Effector CD8-positive, alpha-beta T cell (primary cell): ENCODE results near the gene GGT6.

ENCODE experiments used
- DNase-seq: peaks from one replicate; lab custom pipeline; 2025; lab: John Stamatoyannopoulos, UW

Gene GGT6

DNA sequence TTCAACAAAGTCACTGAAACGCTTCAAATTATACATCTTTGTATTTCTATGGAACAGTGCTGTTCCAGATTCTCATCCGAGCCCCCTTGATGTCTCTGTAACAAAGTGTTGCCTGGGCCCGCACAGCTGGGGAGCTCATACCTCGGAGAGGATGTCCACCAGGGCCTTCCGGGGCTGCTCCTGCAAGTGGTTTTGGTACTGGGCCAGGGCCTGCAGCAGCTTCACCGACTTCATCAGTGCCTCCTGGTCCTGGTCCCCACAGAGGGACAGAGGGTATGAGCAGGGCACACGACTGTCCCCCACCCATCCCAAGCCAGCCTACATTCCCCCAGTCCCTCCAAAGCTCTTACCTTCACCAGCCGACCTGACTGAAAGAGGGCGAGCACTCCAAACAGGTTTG is 6.7 kb downstream of the GGT6 start:
- DNase-seq = no peak

DNA sequence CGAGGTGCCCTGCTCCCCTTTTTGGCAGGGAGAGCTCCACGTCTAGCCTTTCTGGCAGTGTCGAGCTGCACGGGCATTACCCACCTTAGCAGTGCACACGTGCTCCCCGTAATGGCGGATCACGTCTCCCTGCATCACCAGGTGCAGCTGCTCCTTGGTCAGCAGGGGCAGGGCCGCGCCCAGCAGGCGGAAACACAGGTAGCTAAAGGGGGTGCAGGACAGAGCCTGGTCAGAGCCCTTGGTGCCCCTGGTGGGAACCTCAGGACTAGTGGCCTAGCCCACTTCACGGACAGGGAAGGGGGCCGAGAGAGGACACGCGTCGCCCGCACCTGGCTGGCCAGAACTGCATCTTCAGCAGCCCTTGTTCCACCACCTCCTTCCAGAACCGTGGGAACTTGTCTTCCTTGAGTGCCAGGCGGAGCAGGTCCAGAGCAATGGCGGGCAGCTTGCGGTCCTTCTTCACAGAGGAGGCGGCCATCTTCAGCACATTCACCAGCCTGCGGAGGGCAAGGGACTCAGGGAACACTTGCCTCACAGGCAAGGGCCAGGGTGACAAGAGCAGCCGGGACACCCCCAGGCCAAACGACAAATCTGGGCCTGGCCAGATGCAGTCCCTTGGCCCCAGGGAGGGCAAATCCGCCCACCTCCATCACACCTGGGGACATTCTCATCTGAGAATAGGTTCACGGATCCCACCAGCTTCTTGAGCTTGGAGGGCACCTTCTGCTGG is 8.4 kb downstream of the GGT6 start:
- no peak for DNase-seq

DNA sequence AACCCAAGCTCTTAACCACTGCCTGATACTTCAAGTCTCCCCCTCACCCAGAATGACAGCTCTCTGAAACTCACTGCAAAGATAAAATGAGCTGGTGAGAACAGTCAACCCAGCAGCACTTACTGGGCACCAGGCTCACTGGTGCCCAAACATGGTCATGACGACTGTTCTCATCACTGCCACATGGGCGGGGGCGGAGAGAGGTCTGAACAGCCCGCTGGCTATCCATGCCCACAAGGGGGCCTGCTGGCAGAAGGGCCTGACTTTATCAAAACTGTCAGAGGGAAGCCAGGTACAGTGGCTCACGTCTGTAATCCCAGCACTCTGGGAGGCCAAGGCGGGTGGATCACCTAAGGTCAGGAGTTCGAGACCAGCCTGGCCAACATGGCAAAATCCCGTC is 9.2 kb downstream of the GGT6 start:
- DNase-seq = no peak

DNA sequence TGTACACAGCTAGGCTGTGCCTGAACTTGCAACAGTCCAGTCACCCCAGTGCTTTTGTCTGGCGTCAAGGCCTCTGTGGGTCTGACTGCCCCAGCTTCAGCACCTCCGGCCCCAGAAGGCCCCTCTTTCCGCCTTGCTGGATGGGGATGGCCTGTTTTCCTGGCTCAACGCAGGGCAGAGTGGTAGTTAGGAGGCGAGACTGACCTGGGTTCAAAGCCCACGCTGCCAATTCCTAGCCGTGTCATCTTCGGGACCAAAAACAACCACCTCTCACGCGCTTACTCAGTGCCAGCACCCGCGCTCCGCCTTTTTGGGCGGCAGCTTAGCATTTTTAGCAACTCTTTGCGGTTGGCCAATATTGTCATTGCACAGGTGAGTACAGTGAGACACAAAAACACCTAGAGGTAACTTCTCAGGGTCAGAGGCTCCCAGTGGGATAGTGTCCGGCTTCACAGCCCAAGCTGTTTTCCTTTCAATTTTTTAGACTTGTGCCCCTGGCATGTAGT is 9.8 kb downstream of the GGT6 start:
- no peak for DNase-seq

DNA sequence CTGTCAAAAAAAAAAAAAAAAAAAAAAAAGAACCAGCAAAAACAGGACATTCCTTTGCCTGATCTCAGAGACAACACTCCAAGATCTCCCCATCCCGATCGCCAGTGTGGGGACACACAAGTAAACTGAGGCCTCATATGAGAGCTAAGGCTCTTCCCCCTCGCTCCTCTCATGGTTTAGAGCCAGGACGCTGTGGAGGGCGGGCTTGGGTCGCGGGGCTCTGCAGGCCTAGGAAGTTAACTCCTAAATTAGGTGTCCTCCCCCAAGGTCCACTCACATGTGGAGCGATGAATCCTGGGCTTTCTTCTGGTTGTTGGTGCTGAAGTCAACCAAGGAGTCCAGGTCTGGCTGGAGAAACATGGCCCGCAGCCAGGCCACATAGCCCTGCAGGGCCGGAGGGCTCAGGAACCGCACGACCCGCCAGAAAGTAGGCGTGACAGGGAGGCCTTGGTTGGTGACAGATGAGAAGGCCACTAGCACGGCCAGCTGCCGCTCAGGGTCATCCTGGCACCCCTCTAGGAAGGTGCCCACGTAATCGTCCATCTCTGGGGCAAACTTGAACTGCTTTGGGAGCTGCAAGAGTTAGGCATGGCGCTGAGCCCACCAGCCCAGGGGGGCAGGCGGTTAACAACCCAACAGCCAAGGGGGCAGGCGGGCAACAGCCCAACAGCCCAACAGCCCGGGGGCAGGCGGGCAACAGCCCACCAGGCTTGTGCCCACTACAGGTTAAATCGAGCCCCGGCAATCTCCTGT is 10.4 kb downstream of the GGT6 start:
- DNase-seq = no peak

DNA sequence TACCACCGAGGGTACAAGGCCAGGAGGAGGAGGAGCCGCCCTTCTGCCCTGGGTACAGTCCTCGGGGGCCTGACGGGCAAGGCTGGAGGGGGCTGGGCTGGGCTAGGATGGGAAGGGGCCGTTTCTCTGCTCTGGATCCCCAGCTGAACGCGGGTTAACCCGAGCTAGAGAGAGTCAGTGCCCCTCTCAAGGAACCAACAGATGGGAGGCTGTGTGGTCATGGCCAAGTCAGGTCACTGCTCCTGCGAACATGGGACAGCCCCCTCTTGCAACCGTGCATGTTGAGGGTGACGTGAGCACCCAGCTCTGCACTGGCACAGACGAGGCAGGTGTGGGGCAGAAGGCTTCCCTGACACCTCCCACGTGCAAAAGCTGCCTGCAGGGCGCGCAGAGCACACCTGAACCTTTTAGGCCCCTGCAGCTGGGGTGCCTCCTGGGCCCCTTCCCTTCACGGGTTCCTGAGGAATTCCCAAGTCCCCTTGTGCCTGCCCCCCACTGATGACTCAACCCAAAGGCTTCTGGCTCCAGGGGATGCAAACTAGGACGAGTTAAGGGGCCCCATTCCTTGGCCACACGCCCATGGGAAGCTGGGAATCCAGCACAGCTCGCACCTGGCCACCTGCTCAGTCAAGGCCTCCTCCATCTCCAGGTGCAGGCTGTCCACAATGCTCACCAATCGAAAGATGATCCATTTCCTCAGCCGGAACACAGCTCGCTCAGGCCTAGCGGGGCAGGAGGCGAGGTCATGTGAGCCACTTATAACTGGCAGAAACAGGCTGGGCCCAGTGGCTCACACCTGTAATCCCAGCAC is 11.5 kb downstream of the GGT6 start:
- DNase-seq = no peak

DNA sequence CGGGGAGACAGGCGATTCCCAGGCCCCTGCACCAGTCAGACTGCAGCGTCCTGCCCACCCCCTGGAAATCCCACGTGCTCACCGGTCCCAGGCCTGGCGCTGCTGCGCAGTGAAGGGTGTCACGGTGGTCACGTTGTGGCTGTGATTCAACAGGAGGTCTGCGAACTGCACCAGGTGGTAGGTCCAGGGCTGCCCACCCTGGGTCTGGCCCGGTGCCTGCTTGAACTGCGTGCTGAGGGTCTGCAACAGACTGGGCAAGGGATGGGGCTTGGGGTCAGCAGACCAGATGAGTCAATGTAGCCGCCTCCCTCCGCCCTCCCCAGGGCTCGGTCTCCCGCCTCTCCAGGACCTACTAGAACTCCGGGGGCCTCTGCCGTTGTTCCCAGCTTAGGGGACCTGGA is 12.3 kb downstream of the GGT6 start:
- no peak for DNase-seq

DNA sequence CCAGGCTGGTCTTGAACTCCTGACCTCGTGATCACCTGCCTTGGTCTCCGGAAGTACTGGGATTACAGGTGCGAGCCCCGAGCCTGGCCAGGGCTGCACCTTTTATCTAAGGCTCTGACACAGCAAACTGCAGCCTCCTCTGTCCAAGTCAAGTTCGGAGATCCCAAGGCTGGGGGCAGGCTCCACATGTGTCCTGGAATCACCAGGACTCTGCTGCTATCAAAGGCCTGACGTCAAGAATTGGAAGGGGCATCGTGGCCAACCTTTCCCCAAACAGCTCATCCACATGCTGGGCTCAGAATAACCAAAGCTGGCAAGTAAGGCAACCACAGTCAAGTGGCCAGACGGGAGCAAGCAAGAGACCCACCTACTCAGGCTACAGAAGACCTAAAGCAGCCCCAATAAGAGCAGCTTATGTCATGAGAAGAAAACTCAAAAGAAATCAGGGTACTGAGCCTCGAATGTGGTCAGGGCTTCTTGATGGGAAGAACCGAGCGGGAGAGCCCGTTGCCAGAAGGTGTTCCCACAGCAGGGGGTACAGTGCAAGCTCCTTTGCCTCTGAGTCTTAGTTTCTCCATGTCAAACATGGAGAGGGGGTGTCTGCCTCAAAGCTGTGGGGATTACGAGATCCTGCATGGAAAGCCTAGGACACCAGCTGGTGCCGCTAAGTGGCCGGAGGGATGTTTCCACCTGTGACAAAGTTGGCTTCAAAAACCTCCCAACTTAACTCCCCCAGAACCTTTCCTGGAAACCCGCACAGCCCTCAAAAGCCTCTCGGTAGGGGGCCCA is 13.1 kb downstream of the GGT6 start:
- no peak for DNase-seq

DNA sequence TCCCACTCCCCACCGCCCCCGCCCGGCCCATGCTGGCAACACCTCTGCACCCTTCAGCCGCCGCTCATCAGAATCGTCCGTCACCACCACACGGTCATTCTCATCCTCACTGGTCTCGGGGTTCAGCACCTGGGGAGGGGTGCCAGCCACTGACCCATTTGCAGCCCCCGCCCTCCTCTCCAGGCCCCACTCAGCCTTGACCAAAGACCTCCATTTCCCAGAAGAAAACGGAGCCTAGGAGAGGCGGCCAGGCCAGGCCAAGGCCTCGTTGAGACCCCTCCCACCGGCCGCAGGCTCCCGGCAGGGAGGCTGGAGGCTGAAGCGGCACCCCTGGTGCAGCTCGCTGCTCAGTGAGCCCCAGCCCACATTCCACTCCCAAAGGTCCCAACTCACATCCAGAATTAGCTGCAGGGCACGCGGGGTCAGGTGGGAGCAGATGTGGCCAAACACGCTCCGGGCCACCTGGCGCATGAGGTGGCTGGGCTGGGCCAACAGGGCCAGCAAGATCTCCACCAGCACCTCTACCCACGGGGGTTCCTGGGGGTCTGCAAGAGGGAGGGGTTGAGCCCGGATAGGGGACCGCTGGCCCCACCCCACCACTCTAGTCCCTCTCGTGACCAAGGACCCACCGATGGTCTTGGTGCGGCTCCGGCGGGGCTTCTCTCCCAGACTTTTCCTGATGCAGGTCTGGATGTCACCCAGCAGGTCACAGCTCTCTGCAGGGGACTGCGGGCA is 15.0 kb downstream of the GGT6 start:
- DNase-seq = no peak

DNA sequence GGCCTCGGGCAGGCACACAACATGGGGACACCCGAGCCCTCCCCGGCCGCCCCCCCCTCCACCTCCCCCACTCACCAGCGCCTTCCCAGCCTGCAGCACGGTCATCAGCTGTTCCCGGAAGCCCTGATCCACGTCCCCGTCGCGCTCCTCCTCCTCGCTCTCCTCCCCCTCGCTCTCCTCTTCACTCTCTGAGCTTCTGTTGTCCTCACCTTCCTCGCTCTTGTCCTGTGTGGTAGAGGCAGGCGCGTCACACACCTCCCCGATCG is 15.5 kb downstream of the GGT6 start:
- no peak for DNase-seq

DNA sequence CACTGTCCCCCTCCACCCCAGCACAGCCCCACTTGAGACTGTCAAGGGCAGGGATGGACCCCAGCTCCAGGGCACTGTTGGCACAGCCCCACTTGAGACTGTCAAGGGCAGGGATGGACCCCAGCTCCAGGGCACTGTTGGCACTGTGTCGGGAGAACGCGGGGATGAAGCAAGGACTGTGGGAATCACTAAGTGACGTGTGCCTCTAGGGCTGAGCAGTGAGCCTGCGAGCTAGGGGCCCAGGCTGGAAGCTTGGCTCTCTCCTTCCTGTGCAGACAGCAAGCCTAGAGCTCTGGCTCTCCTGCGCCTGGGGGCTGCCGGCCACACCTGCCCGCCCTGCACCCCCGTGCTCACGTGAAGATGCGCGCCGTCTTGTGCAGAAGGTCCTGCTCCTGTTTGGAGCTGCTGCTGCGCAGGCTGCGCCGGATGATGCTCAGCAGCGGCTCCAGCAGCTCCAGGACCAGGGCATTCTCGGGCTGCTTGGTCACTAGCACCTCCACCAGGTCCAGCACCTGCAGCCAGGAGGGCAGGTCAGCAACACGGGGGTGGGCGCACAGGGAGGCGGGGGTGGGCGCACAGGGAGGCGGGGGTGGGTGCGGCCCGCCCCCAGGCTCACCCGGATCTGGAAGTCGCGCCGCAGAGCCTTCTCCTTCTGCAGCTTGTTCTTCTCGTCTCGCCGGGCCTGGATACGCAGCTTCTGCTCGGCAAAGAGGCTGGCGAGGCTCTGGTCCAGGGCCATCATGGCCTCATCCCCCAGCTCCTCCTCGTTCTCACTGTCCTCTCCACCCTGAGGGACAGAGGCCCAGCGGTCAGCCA is 16.0 kb downstream of the GGT6 start:
- DNase-seq = no peak

DNA sequence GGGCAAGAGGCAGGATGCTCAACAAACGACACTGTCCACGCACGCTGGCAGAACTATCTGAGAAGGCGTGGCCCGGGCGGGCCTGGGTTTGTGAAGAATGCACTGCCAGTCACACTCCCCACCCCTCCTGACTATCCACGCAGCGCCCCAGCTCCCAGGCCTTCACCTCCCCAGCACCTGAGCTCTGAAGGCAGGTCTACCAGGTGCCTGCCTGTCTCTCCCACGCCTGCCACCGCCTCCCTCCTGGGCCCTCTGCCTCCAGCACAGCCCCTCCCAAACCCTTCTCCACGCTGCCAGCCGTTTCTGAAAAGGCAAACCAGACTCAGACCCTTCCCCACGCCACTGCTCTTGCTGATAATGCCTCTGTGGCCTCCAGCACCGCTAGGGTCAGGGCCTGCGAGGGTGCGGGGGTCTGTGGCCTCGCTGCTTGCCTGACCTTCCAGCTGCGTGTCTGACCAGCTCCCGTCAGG is 16.8 kb downstream of the GGT6 start:
- DNase-seq = no peak

DNA sequence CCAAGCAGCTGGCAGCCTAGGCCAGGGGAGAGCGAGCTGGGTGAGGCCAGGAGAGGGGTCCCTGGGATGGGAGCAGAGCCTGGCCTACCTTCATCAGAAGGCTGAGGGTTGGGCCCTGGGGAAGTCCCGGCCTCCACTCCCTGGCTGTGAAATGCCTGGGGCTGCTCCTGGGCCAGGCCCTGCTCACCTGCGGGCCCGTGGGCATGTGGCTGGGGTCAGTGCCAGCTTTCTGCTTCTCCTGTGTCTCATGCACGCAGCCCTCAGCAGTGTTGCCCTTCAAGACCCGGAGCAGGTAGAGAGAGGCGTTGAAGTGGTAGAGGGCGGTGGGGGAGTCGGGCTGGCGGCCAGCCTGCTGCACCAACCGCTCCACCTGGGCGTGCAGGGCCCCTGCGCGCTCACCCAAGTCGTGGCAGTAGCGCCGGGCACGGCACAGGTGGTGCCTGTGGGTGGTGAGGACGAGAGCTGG is 17.6 kb downstream of the GGT6 start:
- no peak for DNase-seq

DNA sequence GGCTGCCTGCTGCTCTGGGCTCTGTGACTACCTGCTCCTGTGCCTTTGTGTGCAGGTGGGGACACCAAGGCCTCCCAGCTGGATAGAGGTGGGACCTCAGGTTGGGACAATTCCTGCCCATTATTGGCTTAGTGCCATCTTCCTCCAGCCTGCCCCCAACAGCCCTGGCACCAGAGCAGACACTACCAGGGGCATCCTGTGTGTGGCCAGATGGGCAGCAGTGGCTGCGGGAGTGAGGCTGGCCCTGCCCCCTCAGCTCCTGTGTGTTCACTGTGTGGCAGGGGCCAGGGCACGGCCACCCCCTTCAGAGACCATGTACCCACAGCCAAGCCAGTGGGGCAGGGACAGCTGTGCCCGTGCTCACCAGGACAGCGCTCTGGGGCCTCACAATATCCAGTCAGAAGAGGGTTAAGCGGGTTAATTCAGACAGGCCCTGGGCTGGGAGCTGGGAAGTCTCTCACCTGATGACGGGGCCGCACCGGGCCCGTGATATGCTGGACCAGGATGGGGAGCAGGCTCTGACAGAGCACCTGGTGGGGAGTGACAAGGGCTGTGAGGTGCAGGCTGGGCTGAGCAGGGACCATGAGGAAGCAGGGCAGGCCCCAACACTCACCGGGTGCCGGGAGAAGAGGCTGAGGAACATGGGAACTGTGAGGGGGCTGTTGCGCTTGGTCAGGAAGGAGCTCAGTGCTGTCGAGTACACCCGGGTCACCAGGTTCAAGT is 18.2 kb downstream of the GGT6 start:
- no peak for DNase-seq

DNA sequence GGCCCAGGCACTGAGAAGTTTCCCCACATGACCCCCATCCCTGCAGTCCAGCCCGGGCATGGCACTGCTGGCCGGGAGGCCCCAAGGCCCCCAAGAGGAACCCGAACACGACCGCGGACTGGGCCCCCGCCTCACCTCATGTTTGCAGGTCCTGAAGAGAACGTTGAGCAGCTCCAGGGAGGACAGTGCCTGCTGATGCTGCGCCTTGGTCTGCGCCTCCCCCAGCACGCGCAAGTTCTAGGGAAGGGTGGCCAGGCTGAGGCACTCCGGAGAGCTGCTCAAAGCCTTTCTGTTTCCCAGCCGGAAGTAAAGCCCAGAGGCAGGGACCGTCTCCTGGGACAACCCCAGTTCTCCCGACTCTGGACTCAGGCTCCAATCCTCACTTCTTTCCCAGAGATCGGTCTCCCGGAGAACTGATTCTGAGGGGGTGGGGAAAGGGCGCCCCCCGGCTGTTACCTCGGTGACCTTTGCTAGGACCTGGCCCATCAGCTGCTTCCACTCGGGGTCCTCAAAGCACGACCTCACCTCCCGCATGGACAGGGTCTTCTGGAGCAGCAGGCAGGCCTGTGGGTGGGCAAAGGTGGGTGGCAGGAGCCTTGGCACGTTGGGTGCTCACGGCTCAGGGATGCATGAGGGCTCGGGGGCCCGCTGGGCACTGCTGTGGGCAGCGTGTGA is 18.9 kb downstream of the GGT6 start:
- no peak for DNase-seq

DNA sequence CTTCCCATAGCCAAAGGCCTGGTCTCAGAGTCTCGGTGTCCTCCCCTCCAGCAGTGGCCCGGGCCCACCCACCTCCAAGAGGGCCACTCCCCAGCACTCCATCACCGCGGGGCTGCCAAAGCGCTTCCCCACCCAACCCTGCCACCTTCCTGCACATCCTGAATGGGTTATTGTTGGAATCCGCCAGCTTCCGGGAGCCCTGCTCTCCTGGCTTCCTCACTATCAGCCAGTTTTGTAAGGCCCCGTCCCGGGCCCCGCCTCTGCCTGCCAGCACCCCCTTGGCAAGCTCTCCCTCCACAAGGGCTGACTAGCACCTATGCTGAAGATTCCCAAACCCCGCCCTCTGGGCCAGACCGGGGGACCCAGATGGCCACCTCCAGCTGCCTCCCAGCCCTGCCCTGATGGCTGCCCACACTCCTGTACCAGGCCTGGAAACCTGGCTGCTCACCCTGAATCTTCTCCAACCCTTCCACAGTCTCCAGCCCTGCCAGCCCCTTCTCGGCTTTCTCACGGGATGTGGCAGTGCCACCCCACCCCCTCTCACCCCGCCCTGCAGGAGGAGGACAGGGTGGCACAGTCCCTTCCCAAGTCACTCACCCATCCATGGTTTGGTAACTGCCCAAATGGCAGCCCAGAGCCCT is 19.6 kb downstream of the GGT6 start:
- DNase-seq = no peak

DNA sequence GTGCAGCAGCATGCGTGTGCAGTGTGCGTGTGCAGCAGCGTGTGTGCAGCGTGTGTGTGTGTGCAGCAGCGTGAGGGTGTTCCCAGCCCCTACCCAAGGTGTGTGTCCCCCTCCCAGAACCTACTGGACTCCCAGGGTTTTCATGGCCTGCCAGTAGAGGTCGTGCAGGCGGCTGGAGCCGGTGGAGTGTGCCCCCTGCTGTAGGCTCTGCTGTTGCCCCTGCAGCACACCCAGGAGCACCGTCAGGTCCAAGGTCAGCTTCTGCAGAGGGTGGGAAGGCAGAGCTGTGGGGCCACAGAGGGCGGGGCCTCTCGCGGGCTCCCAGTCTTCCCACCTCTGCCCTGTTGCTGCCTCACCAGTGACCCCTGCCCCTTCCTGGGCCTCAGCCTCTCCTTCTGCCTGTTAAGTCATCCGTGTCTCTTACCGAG is 20.1 kb downstream of the GGT6 start:
- DNase-seq = no peak

DNA sequence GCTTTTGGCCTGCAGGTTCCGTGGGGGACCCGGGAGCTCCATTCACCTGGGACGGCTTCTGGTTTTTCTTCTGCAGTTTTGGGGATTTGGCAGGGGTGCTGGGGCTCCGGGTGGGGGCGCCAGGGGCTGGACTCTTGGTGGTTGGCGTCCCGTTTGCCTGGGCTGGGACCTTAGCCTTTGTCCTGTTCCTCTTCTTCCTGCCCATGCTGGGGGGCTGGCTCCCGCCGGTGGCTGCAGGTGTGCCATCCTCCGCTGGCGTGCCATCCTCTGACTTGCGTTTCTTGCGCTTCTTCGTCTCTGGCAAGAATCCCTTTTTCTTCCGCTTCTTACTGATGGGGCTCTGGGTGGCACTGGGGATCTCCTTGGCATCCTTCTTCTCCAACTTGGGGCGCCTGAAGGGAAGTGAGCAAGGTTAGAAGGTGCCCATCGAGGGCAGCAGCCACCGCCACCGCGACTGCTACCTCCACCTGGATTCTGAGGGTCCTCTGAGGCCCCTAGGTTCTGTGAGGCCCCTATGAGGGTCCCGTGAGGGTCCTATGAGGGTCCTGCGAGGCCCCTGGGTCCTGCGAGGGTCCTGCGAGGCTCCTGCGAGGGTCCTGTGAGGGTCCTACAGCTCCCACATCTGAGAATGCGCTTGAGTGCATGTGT is 20.7 kb downstream of the GGT6 start:
- DNase-seq = no peak
